Activated CD8-positive, alpha-beta memory T cell treated with anti-CD3 and anti-CD28 coated beads, Interleukin-2, amount 50 U/mL, for 48 hours (primary cell): ENCODE measurements around the gene PTGER4.

Experiments
- DNase-seq: peaks from one replicate; pipeline ENCODE4 v3.0.0-alpha.2; 2020

PTGER4 gene

GRCh38 chr5:40672425-40672824, 7.3 kb upstream of the PTGER4 start:
- no peak for DNase-seq

DNA sequence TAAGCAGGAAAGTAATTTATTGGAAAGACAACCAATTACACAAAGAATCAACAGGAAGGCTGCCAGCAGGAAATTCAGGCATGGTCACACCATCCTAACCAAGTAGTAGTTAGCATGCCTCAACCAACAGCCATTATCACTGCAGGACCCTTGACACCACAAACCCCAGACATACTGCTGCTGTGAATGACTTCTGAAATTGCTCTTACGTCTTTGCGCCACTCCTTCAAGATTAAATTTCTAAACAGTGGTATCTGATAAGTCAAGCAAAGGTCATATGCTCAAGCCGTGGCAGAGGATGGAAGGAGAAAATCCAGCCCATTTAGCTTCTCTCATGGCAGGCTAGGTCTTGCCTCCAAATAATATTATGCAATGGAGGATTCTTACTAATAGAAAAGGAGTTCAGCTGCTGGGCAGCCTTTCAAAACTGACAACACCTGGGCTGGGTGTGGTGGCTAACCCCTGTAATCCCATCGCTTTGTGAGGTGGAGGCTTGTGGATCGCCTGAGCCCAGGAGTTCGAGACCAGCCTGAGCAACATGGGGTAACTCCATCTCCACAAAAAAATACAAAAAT, 5.0 kb upstream of the PTGER4 start:
- DNase-seq: no peak

GRCh38 chr5:40675396-40676133, 4.2 kb upstream of the PTGER4 start:
- no peak for DNase-seq

DNA sequence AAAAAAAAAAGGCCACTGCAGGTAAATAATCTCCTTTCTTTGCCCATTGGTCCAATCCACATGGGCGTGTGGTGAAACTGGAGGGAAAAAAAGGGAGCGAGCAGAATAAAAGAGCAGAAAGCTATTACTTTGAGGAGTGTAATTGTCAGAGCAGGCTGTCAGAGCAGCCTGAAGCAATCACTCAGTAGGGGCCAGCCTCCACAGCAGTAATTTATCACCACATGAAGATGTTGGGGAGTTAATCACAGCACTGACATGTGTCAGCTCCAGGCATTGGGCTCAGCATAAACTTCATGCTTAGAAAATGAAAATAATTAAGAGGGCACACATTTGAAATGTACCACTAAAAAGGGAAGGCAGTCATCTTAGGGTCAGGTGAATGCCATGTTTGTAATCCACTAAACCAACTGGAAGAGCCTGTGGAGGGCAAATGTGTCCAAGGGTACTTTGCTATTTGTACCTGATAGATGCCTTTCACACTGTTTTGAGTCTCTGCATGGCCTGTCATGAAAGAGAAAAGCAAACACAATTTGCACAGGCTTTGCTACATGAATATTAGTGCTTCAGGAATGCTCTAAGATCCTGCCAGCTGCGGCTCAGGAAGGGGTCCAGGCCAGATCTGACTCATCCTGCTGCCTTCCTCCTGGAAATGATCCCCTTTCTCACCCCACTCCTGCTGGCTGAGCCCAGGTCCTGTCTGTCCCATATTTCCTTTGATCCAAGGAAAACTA, 2.9 kb upstream of the PTGER4 start:
- DNase-seq: no peak

GRCh38 chr5:40677456-40677855, 2.3 kb upstream of the PTGER4 start:
- DNase-seq: no peak

DNA sequence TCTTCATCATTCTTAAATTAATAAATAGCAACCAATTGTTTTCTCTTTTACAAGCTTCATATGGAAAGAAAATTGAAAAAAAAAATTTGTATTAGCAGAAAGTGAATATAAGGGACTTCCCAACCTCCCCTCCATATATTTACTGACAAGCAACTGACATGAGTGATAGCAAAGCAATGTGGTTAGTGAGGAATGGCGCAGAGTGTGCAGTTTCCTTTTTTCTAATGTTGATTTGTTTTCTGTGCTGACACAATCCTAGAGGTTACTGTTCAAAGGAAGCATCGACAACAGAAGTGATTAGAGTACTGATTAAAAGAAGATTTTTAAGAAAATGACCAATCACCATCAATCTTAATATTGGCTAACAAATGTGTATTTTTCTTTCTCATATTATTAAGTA, 1.7 kb upstream of the PTGER4 start:
- DNase-seq: no peak

DNA sequence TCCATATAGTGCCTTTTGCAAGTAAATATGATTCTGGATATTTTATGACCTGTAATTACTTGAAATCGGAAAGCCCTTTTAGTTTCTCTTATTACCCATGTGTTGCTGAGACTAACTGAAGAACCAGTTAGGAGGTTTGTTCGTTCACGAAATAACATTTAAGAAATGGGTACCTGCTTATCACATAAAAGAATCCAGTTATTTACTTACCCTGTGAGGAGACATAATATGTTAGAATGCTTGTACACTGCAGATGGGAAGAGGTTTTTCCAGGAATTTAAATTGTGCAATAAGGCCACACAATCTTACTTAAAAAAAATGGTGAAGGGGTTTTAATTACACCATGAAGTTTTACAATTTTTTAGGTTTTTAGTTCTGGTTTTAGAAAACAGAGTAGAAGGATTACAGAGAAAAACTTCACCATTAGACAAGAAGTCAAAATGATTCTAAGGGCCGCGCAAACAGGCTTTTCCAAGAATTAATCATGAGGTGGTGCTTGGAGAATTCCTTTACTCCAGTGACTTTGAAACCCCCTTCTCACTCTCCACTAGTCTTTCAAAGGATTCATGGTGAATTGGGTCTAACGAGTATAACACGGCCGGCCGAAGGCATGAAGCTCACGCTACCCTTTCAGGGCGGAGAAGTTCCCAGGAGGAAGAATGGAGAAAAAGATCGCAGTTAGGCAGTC, 1.1 kb upstream of the PTGER4 start:
- DNase-seq: no peak

GRCh38 chr5:40679148-40679912, 385 bp upstream of the PTGER4 start:
- DNase-seq: peak; percentile 95

DNA sequence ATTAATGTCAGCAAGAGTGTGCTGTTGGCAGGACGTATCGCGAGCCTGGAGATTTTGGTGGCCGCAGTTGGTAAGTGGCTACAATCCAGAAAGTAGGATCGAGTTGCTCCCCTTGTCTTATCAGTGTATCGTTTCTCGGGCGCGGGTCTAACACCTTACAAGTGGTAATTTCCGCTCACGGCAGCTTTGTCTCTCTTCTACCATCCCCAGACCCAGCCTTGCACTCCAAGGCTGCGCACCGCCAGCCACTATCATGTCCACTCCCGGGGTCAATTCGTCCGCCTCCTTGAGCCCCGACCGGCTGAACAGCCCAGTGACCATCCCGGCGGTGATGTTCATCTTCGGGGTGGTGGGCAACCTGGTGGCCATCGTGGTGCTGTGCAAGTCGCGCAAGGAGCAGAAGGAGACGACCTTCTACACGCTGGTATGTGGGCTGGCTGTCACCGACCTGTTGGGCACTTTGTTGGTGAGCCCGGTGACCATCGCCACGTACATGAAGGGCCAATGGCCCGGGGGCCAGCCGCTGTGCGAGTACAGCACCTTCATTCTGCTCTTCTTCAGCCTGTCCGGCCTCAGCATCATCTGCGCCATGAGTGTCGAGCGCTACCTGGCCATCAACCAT, 1.1 kb downstream of the PTGER4 start:
- peak; percentile 75 for DNase-seq

GRCh38 chr5:40681363-40682153, 1.8 kb downstream of the PTGER4 start:
- DNase-seq: peak; percentile 77

DNA sequence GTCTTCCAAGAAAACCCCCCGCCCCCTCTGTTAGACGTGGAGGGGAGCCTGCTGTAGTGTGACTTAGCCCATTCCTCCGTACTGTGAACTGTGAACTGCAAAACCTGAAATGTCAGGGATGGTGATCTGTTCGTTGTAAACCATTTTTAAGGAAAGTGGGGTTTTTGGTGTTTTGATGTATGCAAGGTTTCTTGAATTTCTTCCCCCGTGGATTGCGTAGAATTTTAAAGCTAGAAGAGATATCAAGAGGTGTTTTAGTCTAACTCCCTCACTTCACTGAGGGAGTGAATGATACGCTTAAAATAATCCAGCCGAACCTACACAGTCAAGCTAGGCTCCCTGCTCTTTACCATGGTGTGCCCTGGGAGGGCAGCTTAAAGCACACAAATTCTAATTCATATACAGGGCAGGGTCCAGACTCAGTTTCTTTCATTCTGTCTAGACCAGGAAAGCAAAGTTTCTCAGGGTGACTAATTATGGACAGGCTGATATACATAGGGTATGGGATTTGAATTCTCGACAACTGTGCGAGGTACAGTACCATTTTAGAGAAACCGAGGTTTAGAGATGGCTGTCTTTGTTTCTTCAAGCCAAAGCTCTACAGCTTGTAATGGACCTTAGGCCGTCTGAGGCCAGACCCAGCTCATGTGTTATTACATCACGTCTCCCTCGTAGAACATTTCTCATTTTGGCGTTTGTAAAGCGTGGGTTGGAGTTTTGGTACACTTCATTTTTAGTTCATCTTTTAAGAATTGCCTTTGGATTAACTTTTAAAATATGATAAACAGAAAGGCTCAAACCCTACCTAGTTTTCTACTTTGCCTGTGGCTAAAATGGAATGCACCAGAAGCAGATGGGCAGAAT, 2.7 kb downstream of the PTGER4 start:
- no peak for DNase-seq

DNA sequence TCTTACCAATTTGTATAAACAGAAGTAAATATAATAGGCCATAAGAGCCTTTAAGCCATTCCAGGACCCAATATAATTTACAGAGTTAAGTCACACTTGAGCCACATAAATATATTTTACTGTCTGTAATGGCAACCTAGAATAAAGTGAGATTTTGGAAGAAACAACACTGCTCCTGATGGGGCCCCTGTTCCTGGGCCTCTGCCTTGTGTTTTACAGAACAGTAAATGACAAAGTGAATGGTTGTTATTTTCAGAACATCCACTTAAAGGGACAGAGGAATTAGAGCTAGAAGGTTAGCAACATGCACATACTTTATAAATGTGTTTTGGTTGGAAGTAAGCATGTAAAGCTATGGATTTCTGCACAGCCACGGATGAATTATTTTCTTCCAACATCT, 3.6 kb downstream of the PTGER4 start:
- no peak for DNase-seq

GRCh38 chr5:40685193-40685592, 5.5 kb downstream of the PTGER4 start:
- no peak for DNase-seq

DNA sequence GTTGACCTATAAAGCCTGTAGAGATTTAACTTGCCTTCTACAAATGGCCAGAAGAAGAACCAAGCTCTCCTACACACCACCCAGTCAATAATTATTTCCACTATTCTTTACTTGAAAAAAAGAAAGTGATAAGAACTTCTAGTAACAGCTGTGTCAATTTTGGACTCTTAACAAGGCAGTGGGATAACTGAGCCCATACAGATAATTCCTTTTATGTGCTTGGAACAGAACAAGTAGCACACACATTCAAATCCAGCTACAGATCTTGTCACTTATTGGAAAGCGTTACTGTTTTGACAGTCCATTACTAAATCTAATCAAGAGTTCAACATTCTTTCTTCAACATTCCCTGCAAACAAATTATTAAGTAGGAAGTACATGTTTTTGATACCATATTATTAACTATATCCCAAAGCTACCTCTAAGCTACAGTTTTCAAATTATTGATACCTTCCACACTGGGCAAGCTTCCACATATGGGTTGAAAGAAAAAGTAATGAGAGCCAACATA, 6.3 kb downstream of the PTGER4 start:
- no peak for DNase-seq

GRCh38 chr5:40687321-40687720, 7.6 kb downstream of the PTGER4 start:
- no peak for DNase-seq

- DNase-seq: peak; percentile 88
Measured at GRCh38 chr5:40688127-40688761, 8.5 kb downstream of the PTGER4 start.

DNA sequence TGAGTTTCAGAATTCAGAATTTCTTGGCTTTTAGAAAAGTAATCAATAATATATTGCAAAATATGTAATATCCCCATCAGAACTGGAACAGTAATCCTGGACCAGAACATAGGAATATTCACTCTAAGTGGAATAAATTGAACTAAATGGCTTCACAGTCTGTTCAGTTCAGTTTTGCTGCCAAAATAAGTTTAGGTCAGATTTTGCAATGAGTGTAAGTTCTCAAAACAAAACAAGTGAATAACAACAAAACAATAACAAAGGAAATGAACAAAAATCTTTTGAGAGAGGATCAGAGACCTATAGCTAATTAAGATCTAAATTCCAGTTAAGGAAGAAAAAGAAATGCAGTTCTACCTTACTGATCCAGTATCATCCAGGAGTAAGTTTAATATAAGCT, 9.3 kb downstream of the PTGER4 start:
- no peak for DNase-seq

DNA sequence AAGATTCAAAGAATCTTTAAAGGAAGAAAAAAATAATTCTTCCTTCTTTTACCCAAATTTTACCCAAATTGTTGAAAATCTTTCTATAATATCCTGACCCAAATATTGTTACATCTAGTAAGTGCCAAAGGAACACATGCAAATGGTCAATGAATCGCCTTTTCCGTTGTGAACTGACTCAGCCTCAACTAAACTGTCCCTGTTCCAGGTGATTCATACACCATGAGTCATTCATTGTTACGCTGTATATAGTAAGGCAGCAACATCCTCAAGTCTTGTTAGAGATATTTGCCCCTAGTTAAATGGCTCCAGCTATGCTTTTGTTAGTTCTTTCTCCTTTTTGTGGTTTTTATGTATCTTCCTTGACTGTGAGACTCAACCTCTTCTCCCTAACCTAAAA, 9.7 kb downstream of the PTGER4 start:
- DNase-seq: no peak

GRCh38 chr5:40690267-40690666, 10.6 kb downstream of the PTGER4 start:
- no peak for DNase-seq

GRCh38 chr5:40691894-40692293, 12.2 kb downstream of the PTGER4 start:
- DNase-seq: no peak
